ENCODE measurements around the gene OR5A2.
"Not testable (repeated sequence)": the region's sequence is repeated elsewhere in the genome, so short reads cannot be mapped to it uniquely, and the experiment has no call there.

Gene OR5A2

GRCh38 chr11:59380263-59381059, 45.8 kb downstream of the OR5A2 start:
- DNase-seq: no peak

GRCh38 chr11:59372324-59372723, 53.9 kb downstream of the OR5A2 start:
- not testable (repeated sequence) for DNase-seq

- DNase-seq: no peak
Measured at GRCh38 chr11:59368238-59369022, 57.8 kb downstream of the OR5A2 start.
